Astrocyte of the spinal cord (primary cell): ENCODE data around the gene TANC2.

Experiments
- DNase-seq: peaks from one replicate; pipeline ENCODE4 v3.0.0; 2011; ENCODE audit warnings: low read depth, low spot score
- H3K4me3 ChIP-seq: 2 replicates; pipeline ENCODE4 v1.5.1; 2011; ENCODE audit warnings: low read depth, mild to moderate bottlenecking, low read length, moderate library complexity
- in situ Hi-C: cut with HindIII; loops from 2 replicates; pipeline ENCODE4 v1.10.0; 2017; ENCODE audit warnings: low sequenced_read_pairs
- TF ChIP-seq, protein P1 (sequence below): IDR thresholded peaks from 2 replicates; pipeline ENCODE4 v1.5.1; 2012; ENCODE audit warnings: low read depth, mild to moderate bottlenecking, low read length, inconsistent platforms

TANC2 gene

DNA sequence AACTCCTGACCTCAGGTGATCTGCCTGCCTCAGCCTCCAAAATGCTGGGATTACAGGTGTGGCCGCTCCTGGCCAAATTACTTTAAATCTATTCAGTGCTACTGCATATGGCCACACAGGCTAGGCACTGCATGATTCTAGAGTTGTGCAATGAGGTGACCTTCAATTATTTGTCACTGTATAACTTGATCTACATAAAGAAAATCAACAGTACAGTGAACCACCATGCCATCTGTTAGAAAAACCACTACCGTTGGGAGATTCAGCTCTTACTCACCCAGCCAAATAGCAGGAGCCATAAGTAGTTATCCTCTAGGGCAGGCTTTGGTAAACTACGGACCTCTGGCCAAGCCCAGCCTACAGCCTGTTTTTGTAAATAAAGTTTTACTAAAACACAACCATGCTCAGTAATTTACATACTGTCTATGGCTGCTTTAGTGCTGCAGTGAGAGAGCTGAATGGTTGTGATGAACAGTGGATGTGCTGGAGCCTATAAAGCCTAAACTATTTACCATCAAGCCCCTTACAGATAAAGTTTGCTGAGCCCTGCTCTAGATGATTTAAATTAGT is 40.7 kb upstream of the TANC2 start:
- DNase-seq, result no peak
- no peak overlapping the region for H3K4me3 ChIP-seq
- TF ChIP-seq, protein P1, sequence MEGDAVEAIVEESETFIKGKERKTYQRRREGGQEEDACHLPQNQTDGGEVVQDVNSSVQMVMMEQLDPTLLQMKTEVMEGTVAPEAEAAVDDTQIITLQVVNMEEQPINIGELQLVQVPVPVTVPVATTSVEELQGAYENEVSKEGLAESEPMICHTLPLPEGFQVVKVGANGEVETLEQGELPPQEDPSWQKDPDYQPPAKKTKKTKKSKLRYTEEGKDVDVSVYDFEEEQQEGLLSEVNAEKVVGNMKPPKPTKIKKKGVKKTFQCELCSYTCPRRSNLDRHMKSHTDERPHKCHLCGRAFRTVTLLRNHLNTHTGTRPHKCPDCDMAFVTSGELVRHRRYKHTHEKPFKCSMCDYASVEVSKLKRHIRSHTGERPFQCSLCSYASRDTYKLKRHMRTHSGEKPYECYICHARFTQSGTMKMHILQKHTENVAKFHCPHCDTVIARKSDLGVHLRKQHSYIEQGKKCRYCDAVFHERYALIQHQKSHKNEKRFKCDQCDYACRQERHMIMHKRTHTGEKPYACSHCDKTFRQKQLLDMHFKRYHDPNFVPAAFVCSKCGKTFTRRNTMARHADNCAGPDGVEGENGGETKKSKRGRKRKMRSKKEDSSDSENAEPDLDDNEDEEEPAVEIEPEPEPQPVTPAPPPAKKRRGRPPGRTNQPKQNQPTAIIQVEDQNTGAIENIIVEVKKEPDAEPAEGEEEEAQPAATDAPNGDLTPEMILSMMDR, result no peak
- in situ Hi-C loops, result no loop called here

GRCh38 chr17:62927083-62927482 is 39.0 kb upstream of the TANC2 start:
- TF ChIP-seq, protein P1, result no peak
- H3K4me3 ChIP-seq, result no peak overlapping the region
- in situ Hi-C loops, result no loop called here
- no peak for DNase-seq

DNA sequence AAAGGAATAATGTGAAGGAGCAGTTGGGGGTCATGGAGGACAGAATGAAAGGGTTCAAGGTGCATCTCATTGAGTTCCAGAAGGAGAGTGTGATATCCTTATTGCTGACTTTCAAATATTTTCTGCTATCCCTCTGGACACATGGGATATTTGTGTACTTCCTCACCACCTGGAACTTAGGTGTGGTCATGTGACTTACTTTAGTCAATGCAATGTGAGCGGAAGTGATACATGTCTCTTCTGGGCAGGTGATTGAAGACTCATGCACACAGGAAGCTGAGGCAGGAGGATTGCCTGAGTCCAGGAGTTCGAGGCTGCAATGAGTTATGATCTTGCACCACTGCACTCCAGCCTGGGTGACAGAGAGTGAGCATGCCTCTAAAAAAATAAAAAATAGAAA is 36.7 kb upstream of the TANC2 start:
- in situ Hi-C loops, result no loop called here
- TF ChIP-seq, protein P1, result no peak
- DNase-seq, result no peak
- no peak overlapping the region for H3K4me3 ChIP-seq

DNA sequence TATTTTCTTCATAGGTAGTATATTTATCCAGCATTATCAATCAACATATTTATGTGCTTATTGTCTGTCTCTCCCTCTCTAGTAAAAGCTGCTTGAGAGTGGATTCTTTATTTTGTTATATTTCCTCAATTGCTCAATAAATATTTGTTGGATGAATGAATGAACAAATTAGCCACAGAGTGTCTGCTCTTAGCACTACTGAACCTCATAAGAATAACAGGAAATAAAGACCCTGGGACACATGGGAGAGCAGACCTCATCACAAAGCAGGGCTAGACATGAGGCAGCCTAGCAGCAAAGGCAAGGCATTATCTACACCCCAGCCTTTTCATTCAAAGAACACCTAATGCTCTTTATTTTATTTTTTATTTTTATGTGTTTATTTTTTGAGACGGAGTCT is 34.9 kb upstream of the TANC2 start:
- TF ChIP-seq, protein P1, result no peak
- DNase-seq, result no peak
- no peak overlapping the region for H3K4me3 ChIP-seq

DNA sequence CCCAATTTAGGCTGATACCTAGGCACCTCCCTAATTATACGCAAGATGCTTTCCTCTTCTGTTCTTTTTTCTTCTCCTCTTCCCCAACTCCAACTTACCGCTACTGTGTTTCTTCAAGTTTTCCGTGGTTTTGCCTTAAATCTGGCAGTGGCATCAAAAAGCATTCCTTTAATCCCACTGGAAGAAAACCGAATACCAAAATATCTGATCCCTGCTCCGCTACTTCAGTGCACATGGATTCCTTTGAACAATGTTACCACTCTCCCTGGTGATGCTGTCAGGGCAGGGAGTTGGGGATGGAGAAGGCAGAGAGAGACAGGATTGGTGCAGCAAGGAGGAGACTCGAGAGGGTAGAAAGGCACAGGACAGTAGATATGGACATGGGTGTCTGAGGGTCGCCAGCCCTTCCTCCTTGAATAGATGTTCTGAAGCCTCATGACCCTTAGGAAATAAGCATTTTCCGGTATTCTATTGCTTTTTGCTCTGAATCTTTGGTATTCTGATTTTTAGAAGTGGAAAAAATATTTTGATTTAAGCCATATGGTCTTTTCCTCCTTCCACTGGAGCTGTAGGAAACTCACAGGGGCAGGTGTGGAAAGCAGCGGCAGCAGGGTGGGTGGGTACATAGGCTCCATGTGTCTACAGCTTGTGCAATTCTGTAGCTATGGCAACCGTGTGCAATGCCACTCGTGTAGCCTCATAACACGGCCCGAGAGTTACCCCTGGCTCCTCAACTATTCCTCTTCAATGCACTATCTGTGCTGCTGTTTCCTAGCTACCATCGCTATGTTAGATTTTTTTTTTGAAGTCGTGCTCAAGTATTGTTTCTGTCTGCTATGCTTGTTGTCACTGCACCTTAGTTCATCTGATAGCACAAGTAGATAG is 32.3 kb upstream of the TANC2 start:
- no peak overlapping the region for H3K4me3 ChIP-seq
- TF ChIP-seq, protein P1, result no peak
- in situ Hi-C loops, result no loop called here
- no peak for DNase-seq

More for the DNA sequence above, 34.9 kb upstream of the TANC2 start:
- in situ Hi-C loops, result no loop called here

- TF ChIP-seq, protein P1, result no peak
- no peak overlapping the region for H3K4me3 ChIP-seq
- DNase-seq, result no peak
- in situ Hi-C loops, result no loop called here
Measured at GRCh38 chr17:62935098-62935497, 30.9 kb upstream of the TANC2 start.
